HepG2 (cell line): ENCODE results near the gene ERVH48-1. TPM values are rescaled to one million over a fixed set of nuclear protein-coding genes. Genes with fewer than 3 reads are reported as not detected.
"Not testable (repeated sequence)": the region's sequence is repeated elsewhere in the genome, so short reads cannot be mapped to it uniquely, and the experiment has no call there.

Experiments used
- ATAC-seq: fragments of 200-7000 bp; cut with Tn5 transposase; 3 replicates; pipeline ENCODE4 v1.9.1; 2020; ENCODE audit warnings: mild to moderate bottlenecking, moderate library complexity
- BruUV-seq: library from RNA; stranded (reverse); fragments of 400-500 nt; replicated peaks from 2 replicates; lab custom pipeline; 2021; lab: Mats Ljungman, UMichigan
- CTCF ChIA-PET: fragments of 300-600 bp; formaldehyde crosslinking; extraction: SDS; loops from one replicate; lab custom pipeline; 2021; ENCODE audit warnings: low total read pairs, inconsistent platforms, low intra/inter-chr PET ratio; lab: Yijun Ruan, JAX
- POLR2A ChIA-PET: fragments of 350-600 bp; sonication (Branson Sonifier 250); formaldehyde crosslinking; loops from one replicate; lab custom pipeline; 2020; ENCODE audit warnings: antibody characterized with exemption, inconsistent platforms; lab: Yijun Ruan, JAX
- DNase-seq: peaks from one replicate; pipeline ENCODE4 v3.0.0-alpha.2; 2015; ENCODE audit warnings: low spot score
- FAIRE-seq: peaks from 3 replicates; lab custom pipeline; 2011; peaks lifted over from hg19 to GRCh38; lab: Jason Lieb, UNC
- H2AFZ ChIP-seq: one replicate; pipeline ENCODE4 v1.6.1; 2011; ENCODE audit warnings: low read length, inconsistent platforms
- H3K27ac ChIP-seq: fragments of 300-600 bp; 3 replicates; pipeline ENCODE4 v1.8.0; 2011; ENCODE audit warnings: mixed run types, mild to moderate bottlenecking, mixed read lengths, low read length, inconsistent platforms; ENCODE audit not compliant: insufficient read depth; ENCODE audit errors: extremely low read length
- H3K27me3 ChIP-seq, 2 experiments: fragments of 200-600 bp in 1 of 2; 2 replicates in 1 of 2; 3 replicates in 1 of 2; pipeline versions ENCODE4 v1.6.0 to v1.8.0; 2011; ENCODE audit warnings: low read length in 2 of 2, mild to moderate bottlenecking in 2 of 2, moderate library complexity in 2 of 2, inconsistent platforms in 1 of 2; ENCODE audit not compliant: insufficient read depth in 2 of 2, control insufficient read depth in 1 of 2
- H3K36me3 ChIP-seq, 2 experiments: fragments of 200-600 bp in 1 of 2; replicated peaks in 1 of 2; 2 replicates in 1 of 2; 3 replicates in 1 of 2; pipeline versions ENCODE4 v1.5.1 to v1.8.0; 2011; ENCODE audit warnings: low read length in 2 of 2, inconsistent platforms in 1 of 2; ENCODE audit not compliant: insufficient read depth in 2 of 2, control insufficient read depth in 1 of 2
- H3K4me1 ChIP-seq: 2 replicates; pipeline ENCODE4 v1.5.1; 2012; ENCODE audit warnings: low read length, inconsistent platforms; ENCODE audit not compliant: insufficient read depth
- H3K4me2 ChIP-seq: 2 replicates; pipeline ENCODE4 v1.6.0; 2011; ENCODE audit warnings: low read depth, low read length, inconsistent platforms
- H3K4me3 ChIP-seq, 3 experiments: fragments of 200-600 bp in 1 of 3; sonication (generic), shearing (Covaris generic) in 1 of 3; replicated peaks in 1 of 3; 2 replicates each; pipeline ENCODE4 v1.5.1; 2011 to 2016; ENCODE audit warnings: low read length in 3 of 3, inconsistent platforms in 2 of 3, low read depth in 2 of 3, mild to moderate bottlenecking in 2 of 3, control low read depth in 1 of 3, mixed read lengths in 1 of 3; ENCODE audit not compliant: insufficient read depth in 1 of 3
- H3K79me2 ChIP-seq: one replicate; pipeline ENCODE4 v1.6.1; 2011; ENCODE audit warnings: low read length, inconsistent platforms; ENCODE audit not compliant: insufficient read depth
- H3K9ac ChIP-seq: 2 replicates; pipeline ENCODE4 v1.6.0; 2011; ENCODE audit warnings: mild to moderate bottlenecking, low read depth, low read length, inconsistent platforms; ENCODE audit not compliant: insufficient read depth
- H3K9me3 ChIP-seq: 2 replicates; pipeline ENCODE4 v1.5.1; 2012; ENCODE audit warnings: mild to moderate bottlenecking, low read length
- H4K20me1 ChIP-seq: 2 replicates; pipeline ENCODE4 v1.6.0; 2011; ENCODE audit warnings: inconsistent platforms, mild to moderate bottlenecking, low read length, moderate library complexity; ENCODE audit not compliant: insufficient read depth
- AGO2 ChIP-seq: fragments of 200-400 bp; formaldehyde crosslinking; optimal IDR thresholded peaks from 2 replicates; pipeline ENCODE3; 2017; ENCODE audit warnings: mild to moderate bottlenecking, low read depth, low read length, moderate library complexity
- HOXD1 ChIP-seq: sonication (generic); formaldehyde crosslinking; IDR thresholded peaks from 2 replicates; pipeline ENCODE4 v1.5.0; 2020; ENCODE audit warnings: missing genetic modification reagents
- KDM1A ChIP-seq: IDR thresholded peaks from 2 replicates; pipeline ENCODE4 v1.6.1; 2016; ENCODE audit warnings: missing compliant biosample characterization
- THYN1 ChIP-seq: sonication (generic); formaldehyde crosslinking; IDR thresholded peaks from 2 replicates; pipeline ENCODE4 v1.8.1; 2023; ENCODE audit warnings: low read depth, mild to moderate bottlenecking, moderate library complexity, missing genetic modification reagents, borderline replicate concordance
- ZNF672 ChIP-seq: sonication (generic); formaldehyde crosslinking; IDR thresholded peaks from 2 replicates; pipeline ENCODE4 v1.8.1; 2022; ENCODE audit warnings: missing genetic modification reagents
- WGBS: methylation state at CpG from one replicate; pipeline ENCODE4 v1.1.6; 2017; ENCODE audit warnings: low lambda C conversion rate; 5-methylcytosine and 5-hydroxymethylcytosine counted together
- in situ Hi-C: cut with HindIII; loops from 2 replicates; pipeline ENCODE4 v1.10.0; 2017; ENCODE audit warnings: low pct_unique_long_range_greater_than_20kb; ENCODE audit not compliant: extremely low pct_ligation_motif_present
- intact Hi-C: fragments of 100-400 bp; cut with micrococcal nuclease; formaldehyde crosslinking; loops from one replicate; pipeline ENCODE4 v1.10.0; 2022; ENCODE audit not compliant: unreplicated experiment
- polyA plus RNA-seq, 8 experiments: library from polyadenylated mRNA; depleted of rRNA in 3 of 8; stranded (reverse) in 7 of 8; unstranded in 1 of 8; fragments of >200 nt; fragmentation: Illumina TruSeq in 4 of 8; extraction: Trizol in 4 of 8; gene quantifications; 2 replicates each; pipeline versions ENCODE4 v1.2.1 to v1.2.3, GENCODE V29; 2011 to 2016; ENCODE audit warnings: low read depth in 4 of 8, missing spikeins in 1 of 8, mixed read lengths in 1 of 8; ENCODE audit not compliant: insufficient read depth in 1 of 8
- total RNA-seq, 5 experiments: library from RNA; depleted of rRNA; stranded (reverse); fragments of >200 nt; fragmentation: Illumina TruSeq; extraction: Trizol; gene quantifications; 2 replicates each; pipeline ENCODE4 v1.2.3, GENCODE V29; 2016; ENCODE audit warnings: low read depth in 1 of 5
- TF ChIP-seq, protein P1 (sequence below): sonication (generic); formaldehyde crosslinking; IDR thresholded peaks from 2 replicates; pipeline ENCODE4 v1.4.0; 2020; ENCODE audit warnings: mild to moderate bottlenecking, missing genetic modification reagents

The ERVH48-1 gene
- total and polyA plus RNA-seq, 2 of the 13 experiments (the other 11 are each of a cell fraction or from before 2014, with no cell fraction given): 1.8 TPM; not detected in 1

GRCh38 chr21:42913476-42913875 lies 12.0 kb downstream of the ERVH48-1 start:
- no peak for DNase-seq
- no peak overlapping the region for H3K4me3 ChIP-seq
- H3K9ac ChIP-seq: no peak overlapping the region
- POLR2A ChIA-PET: interaction anchor here (0.6 kb wide), 1 partner anchor 21 kb away, joined by 3 read pairs; the partner anchor contains the start of gene NDUFV3
- peaks cover 3 to 21% of the 10 kb centered on the region in 2 experiments; a peak in 3 of 5 replicates for H3K36me3 ChIP-seq
- TF ChIP-seq THYN1 (CRISPR knock-in tag): no peak
- no peak for TF ChIP-seq KDM1A (CRISPR knock-in tag)
- TF ChIP-seq HOXD1 (CRISPR knock-in tag): no peak
- TF ChIP-seq ZNF672 (CRISPR knock-in tag): no peak
- TF ChIP-seq, protein P1, sequence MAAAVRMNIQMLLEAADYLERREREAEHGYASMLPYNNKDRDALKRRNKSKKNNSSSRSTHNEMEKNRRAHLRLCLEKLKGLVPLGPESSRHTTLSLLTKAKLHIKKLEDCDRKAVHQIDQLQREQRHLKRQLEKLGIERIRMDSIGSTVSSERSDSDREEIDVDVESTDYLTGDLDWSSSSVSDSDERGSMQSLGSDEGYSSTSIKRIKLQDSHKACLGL (CRISPR knock-in tag): no peak
- peak; percentile 63 for TF ChIP-seq AGO2
- in situ Hi-C loops: no loop called here
- no peaks in the 10 kb centered on the region for H3K4me1 ChIP-seq
- H3K9me3 ChIP-seq: no peaks in the 10 kb centered on the region
- no TSS peak for BruUV-seq
- no peak for FAIRE-seq
- H3K79me2 ChIP-seq: no peaks in the 10 kb centered on the region
- no peaks in the 10 kb centered on the region; a peak in 1 of 5 replicates for H3K27me3 ChIP-seq
- no peak overlapping the region for H3K4me2 ChIP-seq
- peak; percentile 22; the same call in 1 of the 3 replicates for ATAC-seq
- intact Hi-C loops: no loop called here
- no peaks in the 10 kb centered on the region for H4K20me1 ChIP-seq
- no peak overlapping the region for H3K27ac ChIP-seq
- CTCF ChIA-PET: no interaction called here
- WGBS: 89% methylated on average over 2 of the region's 7 CpGs
- H2AFZ ChIP-seq: no peak overlapping the region

DNA sequence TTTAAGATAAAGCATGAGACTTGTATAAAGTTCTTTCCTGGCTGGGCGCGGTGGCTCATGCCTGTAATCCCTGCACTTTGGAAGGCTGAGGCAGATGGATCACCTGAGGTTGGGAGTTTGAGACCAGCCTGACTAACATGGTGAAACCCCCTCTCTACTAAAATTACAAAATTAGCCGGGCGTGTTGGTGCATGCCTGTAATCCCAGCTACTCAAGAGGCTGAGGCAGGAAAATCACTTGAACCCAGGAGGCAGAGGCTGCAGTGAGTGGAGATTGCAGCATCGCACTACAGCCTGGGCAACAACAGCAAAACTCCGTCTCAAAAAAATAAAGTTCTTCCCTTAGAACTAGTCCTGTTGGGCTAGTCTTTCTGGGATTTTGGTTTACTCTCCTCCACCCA lies 13.5 kb downstream of the ERVH48-1 start:
- H3K27ac ChIP-seq, intact Hi-C loops, H2AFZ ChIP-seq, H3K9ac ChIP-seq, H3K9me3 ChIP-seq, CTCF ChIA-PET, FAIRE-seq, H3K27me3 ChIP-seq, DNase-seq, in situ Hi-C loops, H3K4me2 ChIP-seq, H3K79me2 ChIP-seq, BruUV-seq, POLR2A ChIA-PET, H4K20me1 ChIP-seq, H3K4me3 ChIP-seq, ATAC-seq, H3K4me1 ChIP-seq: not testable (repeated sequence)
- peaks cover 3 to 31% of the 10 kb centered on the region in 2 experiments; a peak in 3 of 5 replicates for H3K36me3 ChIP-seq
- over 99% methylated on average over 6 of the region's 6 CpGs for WGBS

DNA sequence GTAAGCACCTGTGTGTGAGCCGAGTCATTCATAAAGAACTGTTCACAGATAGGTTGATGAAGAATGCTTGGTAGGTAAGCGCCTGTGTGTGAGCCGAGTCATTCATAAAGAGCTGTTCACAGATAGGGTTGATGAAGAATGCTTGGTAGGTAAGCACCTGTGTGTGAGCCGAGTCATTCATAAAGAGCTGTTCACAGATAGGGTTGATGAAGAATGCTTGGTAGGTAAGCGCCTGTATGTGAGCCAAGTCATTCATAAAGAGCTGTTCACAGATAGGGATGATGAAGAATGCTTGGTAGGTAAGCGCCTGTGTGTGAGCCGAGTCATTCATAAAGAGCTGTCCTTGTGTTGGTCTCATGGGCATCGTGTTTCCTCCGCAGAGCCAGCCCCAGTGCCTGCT lies 16.9 kb downstream of the ERVH48-1 start:
- not testable (repeated sequence) for ATAC-seq

More for the DNA sequence above, 16.9 kb downstream of the ERVH48-1 start:
- H3K79me2 ChIP-seq, H3K27ac ChIP-seq, H4K20me1 ChIP-seq, H3K4me3 ChIP-seq, FAIRE-seq, CTCF ChIA-PET, DNase-seq, BruUV-seq, H3K27me3 ChIP-seq, intact Hi-C loops, H3K4me2 ChIP-seq, H3K9me3 ChIP-seq, H2AFZ ChIP-seq, in situ Hi-C loops, H3K9ac ChIP-seq, H3K4me1 ChIP-seq: not testable (repeated sequence)
- H3K36me3 ChIP-seq: peaks cover 5 to 54% of the 10 kb centered on the region in 2 experiments
- WGBS: 99% methylated on average over 7 of the region's 9 CpGs
- POLR2A ChIA-PET: interaction anchor here (1.7 kb wide), 1 partner anchor 16 kb away, joined by 8 read pairs; the partner anchor contains the start of gene NDUFV3
